Endothelial cell of umbilical vein (primary cell): ENCODE results near the gene DHX40.

ENCODE experiments used
- CTCF ChIP-seq, 2 donors: IDR thresholded peaks; 1 replicate in 1 of 2; 2 replicates in 1 of 2; pipeline ENCODE4 v1.5.1; 2011; ENCODE audit warnings: low read length in 2 of 2, mild to moderate bottlenecking in 2 of 2, moderate library complexity in 2 of 2, control low read depth in 1 of 2, inconsistent platforms in 1 of 2, low read depth in 1 of 2; ENCODE audit not compliant: insufficient read depth in 1 of 2; ENCODE audit errors: extremely low read depth in 1 of 2
- EZH2 ChIP-seq: IDR thresholded peaks from 2 replicates; pipeline ENCODE4 v1.6.1; 2012; ENCODE audit warnings: borderline replicate concordance, low read depth, mild to moderate bottlenecking, moderate library complexity, low read length, inconsistent platforms; ENCODE audit not compliant: severe bottlenecking
- FOS ChIP-seq: IDR thresholded peaks from 2 replicates; pipeline ENCODE4 v1.6.1; 2011; ENCODE audit warnings: mild to moderate bottlenecking, low read length, moderate library complexity, borderline replicate concordance; ENCODE audit not compliant: insufficient read depth
- JUN ChIP-seq: IDR thresholded peaks from 2 replicates; pipeline ENCODE4 v1.6.1; 2011; ENCODE audit warnings: borderline replicate concordance, low read depth; ENCODE audit not compliant: insufficient read length, insufficient read depth
- MAX ChIP-seq: IDR thresholded peaks from 2 replicates; pipeline ENCODE4 v1.6.1; 2011; ENCODE audit not compliant: insufficient read depth, insufficient read length
- MYC ChIP-seq: IDR thresholded peaks from one replicate; pipeline ENCODE4 v1.6.1; 2011; ENCODE audit warnings: mild to moderate bottlenecking, low read depth, low read length
- POLR2A ChIP-seq: IDR thresholded peaks from 2 replicates; pipeline ENCODE4 v1.6.1; 2012; ENCODE audit warnings: low read depth, mild to moderate bottlenecking, control low read depth, low read length
- POLR2AphosphoS5 ChIP-seq: IDR thresholded peaks from 2 replicates; pipeline ENCODE4 v1.6.1; 2012; ENCODE audit warnings: low read depth, mild to moderate bottlenecking, control low read depth, low read length, moderate library complexity; ENCODE audit not compliant: insufficient read depth

- TF ChIP-seq CTCF (IDR thresholded peaks at IDR 0.05; ENCODE audit: extremely low read depth in 1 of 2, insufficient read depth in 1 of 2, low read depth in 1 of 2, low read length in 2 of 2) (no peak), POLR2A (no peak), POLR2AphosphoS5 (no peak), MYC (no peak), MAX (no peak), EZH2 (no peak), JUN (no peak), FOS (no peak)
Observed at GRCh38 chr17:59650642-59651041, 85.2 kb downstream of the DHX40 start.
